Tibial artery (tissue), 4 donors: ENCODE data around the gene ADRM1.

Experiments used
- DNase-seq, 2 donors: peaks; one replicate each; pipeline ENCODE4 v3.0.0-alpha.2; 2019
- H3K27ac ChIP-seq, 2 donors: fragments of 200-600 bp; sonication (generic) in 1 of 2; 1 replicate in 1 of 2; 2 replicates in 1 of 2; pipeline ENCODE4 v1.5.1; 2018 to 2019; ENCODE audit warnings: mild to moderate bottlenecking in 1 of 2
- H3K27me3 ChIP-seq, 2 donors: fragments of 200-600 bp; sonication (generic) in 1 of 2; one replicate each; pipeline versions ENCODE4 v1.5.1 to v1.6.0; 2016 to 2019
- H3K36me3 ChIP-seq, 3 donors: fragments of 200-600 bp; sonication (generic) in 2 of 3; one replicate each; pipeline ENCODE4 v1.5.1; 2016 to 2019; ENCODE audit warnings: mild to moderate bottlenecking in 2 of 3
- H3K4me1 ChIP-seq, 4 donors: fragments of 200-600 bp; sonication (generic) in 2 of 4; 1 replicate in 3 of 4; 2 replicates in 1 of 4; pipeline ENCODE4 v1.5.1; 2016 to 2019
- H3K4me3 ChIP-seq, 2 donors: fragments of 200-600 bp; sonication (generic) in 1 of 2; 1 replicate in 1 of 2; 2 replicates in 1 of 2; pipeline ENCODE4 v1.5.1; 2018 to 2019; ENCODE audit warnings: mild to moderate bottlenecking in 2 of 2
- H3K9me3 ChIP-seq, 3 donors: fragments of 200-600 bp; sonication (generic) in 1 of 3; one replicate each; pipeline ENCODE4 v1.5.1; 2016 to 2019
- intact Hi-C: fragments of 100-400 bp; cut with DNase I; formaldehyde crosslinking; loops from one replicate; pipeline ENCODE4 v1.15.0; 2023; ENCODE audit warnings: low total_unique reads
- TF ChIP-seq, protein P1 (sequence below), 2 experiments: fragments of 200-600 bp in 1 of 2; fragments of 450-650 bp in 1 of 2; IDR thresholded peaks; one replicate each; pipeline ENCODE4 v1.5.1; 2017 to 2019; ENCODE audit warnings: antibody characterized with exemption in 2 of 2, mild to moderate bottlenecking in 1 of 2, moderate library complexity in 1 of 2

Gene ADRM1

GRCh38 chr20:62303340-62304226, 786 bp downstream of the ADRM1 start:
- Histone ChIP-seq H3K4me1 (peaks cover 11 to 32% (median 22%) of the 10 kb centered on the region in 4 donors), H3K9me3 (no peaks in the 10 kb centered on the region), H3K27me3 (no peaks in the 10 kb centered on the region), H3K36me3 (peaks cover 27 to 53% (median 37%) of the 10 kb centered on the region in 3 donors), H3K27ac (peak overlapping the region; percentile 99), H3K4me3 (peak overlapping the region; percentile 82 to 89)
- intact Hi-C loops = loop anchor here (2.0 kb wide), 1 partner anchor 73 kb away; no protein-coding TSS in a partner anchor
- TF ChIP-seq, protein P1, sequence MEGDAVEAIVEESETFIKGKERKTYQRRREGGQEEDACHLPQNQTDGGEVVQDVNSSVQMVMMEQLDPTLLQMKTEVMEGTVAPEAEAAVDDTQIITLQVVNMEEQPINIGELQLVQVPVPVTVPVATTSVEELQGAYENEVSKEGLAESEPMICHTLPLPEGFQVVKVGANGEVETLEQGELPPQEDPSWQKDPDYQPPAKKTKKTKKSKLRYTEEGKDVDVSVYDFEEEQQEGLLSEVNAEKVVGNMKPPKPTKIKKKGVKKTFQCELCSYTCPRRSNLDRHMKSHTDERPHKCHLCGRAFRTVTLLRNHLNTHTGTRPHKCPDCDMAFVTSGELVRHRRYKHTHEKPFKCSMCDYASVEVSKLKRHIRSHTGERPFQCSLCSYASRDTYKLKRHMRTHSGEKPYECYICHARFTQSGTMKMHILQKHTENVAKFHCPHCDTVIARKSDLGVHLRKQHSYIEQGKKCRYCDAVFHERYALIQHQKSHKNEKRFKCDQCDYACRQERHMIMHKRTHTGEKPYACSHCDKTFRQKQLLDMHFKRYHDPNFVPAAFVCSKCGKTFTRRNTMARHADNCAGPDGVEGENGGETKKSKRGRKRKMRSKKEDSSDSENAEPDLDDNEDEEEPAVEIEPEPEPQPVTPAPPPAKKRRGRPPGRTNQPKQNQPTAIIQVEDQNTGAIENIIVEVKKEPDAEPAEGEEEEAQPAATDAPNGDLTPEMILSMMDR (IDR thresholded peaks at IDR 0.05) = no peak
- DNase-seq = peak in 1 of 2 donors; percentile 73

- Histone ChIP-seq H3K36me3 (peaks cover 34 to 58% (median 47%) of the 10 kb centered on the region in 3 donors), H3K27me3 (no peaks in the 10 kb centered on the region), H3K9me3 (no peaks in the 10 kb centered on the region), H3K4me1 (peaks cover 11 to 32% (median 22%) of the 10 kb centered on the region in 4 donors), H3K27ac (peak overlapping the region; percentile 99), H3K4me3 (peak overlapping the region; percentile 82 to 89)
- intact Hi-C loops = no loop called here
- DNase-seq = no peak
- TF ChIP-seq, protein P1 (IDR thresholded peaks at IDR 0.05) = no peak
Observed at GRCh38 chr20:62304331-62305148, 1.7 kb downstream of the ADRM1 start.

DNA sequence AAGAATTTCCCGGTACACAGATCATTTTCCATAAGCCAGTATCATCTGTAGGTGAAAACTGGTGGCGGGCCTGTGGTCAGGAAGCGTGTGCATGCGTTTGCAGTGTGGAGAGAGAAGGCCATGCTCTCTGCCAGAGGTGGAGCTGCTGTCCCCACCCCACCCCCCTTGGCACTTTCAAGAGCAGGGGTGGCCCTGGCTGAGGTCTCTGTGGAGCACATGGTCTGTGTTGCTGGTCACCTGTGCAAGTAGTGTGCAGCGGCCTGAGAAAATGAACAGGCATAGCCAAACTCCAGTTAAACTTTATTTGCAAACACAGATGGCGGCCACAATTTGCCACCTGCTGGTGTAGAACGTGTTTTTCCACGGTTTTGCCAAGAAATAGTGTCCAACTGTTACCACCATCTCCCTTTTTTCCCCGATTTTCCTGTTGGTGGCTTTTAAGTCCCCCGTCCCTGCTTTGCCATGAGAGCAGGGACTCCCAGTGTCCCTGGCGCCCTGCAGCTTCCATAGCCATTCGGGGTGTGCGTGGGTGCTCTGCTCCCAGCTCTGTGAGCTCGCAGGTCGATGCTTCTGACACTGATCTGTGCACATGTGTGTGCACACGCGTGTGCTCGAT, 2.5 kb downstream of the ADRM1 start:
- peaks cover 11 to 32% (median 22%) of the 10 kb centered on the region in 4 donors for H3K4me1 ChIP-seq
- peak overlapping the region in 1 of 2 donors; percentile 99 for H3K27ac ChIP-seq
- TF ChIP-seq, protein P1 (IDR thresholded peaks at IDR 0.05) = no peak
- no peaks in the 10 kb centered on the region for H3K9me3 ChIP-seq
- peaks cover 41 to 65% (median 54%) of the 10 kb centered on the region in 3 donors for H3K36me3 ChIP-seq
- no peak for DNase-seq
- H3K4me3 ChIP-seq = peak overlapping the region in 1 of 2 donors; percentile 89
- intact Hi-C loops = no loop called here
- no peaks in the 10 kb centered on the region for H3K27me3 ChIP-seq

GRCh38 chr20:62305765-62306413, 3.1 kb downstream of the ADRM1 start:
- intact Hi-C loops = no loop called here
- Histone ChIP-seq H3K9me3 (no peaks in the 10 kb centered on the region), H3K36me3 (peaks cover 48 to 71% (median 60%) of the 10 kb centered on the region in 3 donors), H3K27ac (no peak overlapping the region), H3K4me3 (no peak overlapping the region), H3K4me1 (peaks cover 11 to 32% (median 22%) of the 10 kb centered on the region in 4 donors), H3K27me3 (no peaks in the 10 kb centered on the region)
- TF ChIP-seq, protein P1 (IDR thresholded peaks at IDR 0.05) = no peak
- DNase-seq = no peak
